Activated T-cell treated with anti-CD3 and anti-CD28 coated beads, Interleukin-2, amount 50 U/mL, for 24 hours (primary cell): ENCODE data around the gene UNC45B.
A peak's percentile ranks its signal among the peaks of the same experiment; 100 is the strongest.
"Not testable (repeated sequence)": the region's sequence is repeated elsewhere in the genome, so short reads cannot be mapped to it uniquely, and the experiment has no call there.

Experiments
- DNase-seq: peaks from one replicate; pipeline ENCODE4 v3.0.0-alpha.2; 2020
- H3K27ac Mint-ChIP-seq: 2 replicates; pipeline ENCODE4 v1.8.0; 2020; ENCODE audit warnings: mild to moderate bottlenecking, mixed read lengths
- H3K27me3 Mint-ChIP-seq: 2 replicates; pipeline ENCODE4 v1.8.0; 2020; ENCODE audit warnings: mixed read lengths
- H3K36me3 Mint-ChIP-seq: 2 replicates; pipeline ENCODE4 v1.8.0; 2020; ENCODE audit warnings: low read depth, mixed read lengths
- H3K4me1 Mint-ChIP-seq: 2 replicates; pipeline ENCODE4 v1.8.0; 2020; ENCODE audit warnings: low read depth, mixed read lengths
- H3K4me3 Mint-ChIP-seq: 2 replicates; pipeline ENCODE4 v1.8.0; 2020; ENCODE audit warnings: mild to moderate bottlenecking, moderate library complexity, mixed read lengths
- H3K9me3 Mint-ChIP-seq: 2 replicates; pipeline ENCODE4 v1.8.0; 2020; ENCODE audit warnings: mixed read lengths

Gene UNC45B

GRCh38 chr17:35172321-35172720 lies 24.7 kb downstream of the UNC45B start:
- H3K36me3 Mint-ChIP-seq, H3K27me3 Mint-ChIP-seq, DNase-seq, H3K9me3 Mint-ChIP-seq, H3K4me3 Mint-ChIP-seq: not testable (repeated sequence)
- Mint-ChIP-seq H3K27ac (peak overlapping the region; percentile 40), H3K4me1 (peaks cover 54% of the 10 kb centered on the region)

DNA sequence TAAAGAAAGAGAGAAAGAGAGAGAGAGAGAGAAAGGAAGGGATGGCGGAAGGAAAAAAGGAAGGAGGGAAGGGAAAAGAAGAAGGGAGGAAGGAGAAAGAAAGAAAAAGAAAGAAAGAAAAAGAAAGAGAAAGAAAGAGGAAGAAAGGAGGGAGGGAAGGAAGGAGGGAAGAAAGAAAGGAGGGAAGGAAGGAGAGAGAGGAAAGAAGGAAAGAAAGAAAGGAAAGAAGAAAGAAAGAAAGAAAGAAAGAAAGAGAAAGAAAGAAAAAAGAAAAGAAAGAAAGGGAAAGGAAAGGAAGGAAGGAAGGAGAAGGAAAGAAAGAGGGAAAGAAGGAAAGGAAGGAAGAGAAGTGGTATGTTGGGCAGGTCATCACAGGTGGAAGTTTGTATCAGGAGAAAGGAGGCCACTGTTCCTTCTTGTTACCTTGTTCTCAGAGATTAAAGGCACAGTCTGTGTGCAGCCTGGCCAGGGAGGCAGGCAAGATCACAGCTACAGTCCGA lies 27.3 kb downstream of the UNC45B start:
- no peak for DNase-seq
- H3K27ac Mint-ChIP-seq, result no peak overlapping the region
- no peaks in the 10 kb centered on the region for H3K27me3 Mint-ChIP-seq
- no peaks in the 10 kb centered on the region for H3K9me3 Mint-ChIP-seq
- H3K4me3 Mint-ChIP-seq, result no peak overlapping the region
- peaks cover 67% of the 10 kb centered on the region for H3K4me1 Mint-ChIP-seq
- H3K36me3 Mint-ChIP-seq, result no peaks in the 10 kb centered on the region

DNA sequence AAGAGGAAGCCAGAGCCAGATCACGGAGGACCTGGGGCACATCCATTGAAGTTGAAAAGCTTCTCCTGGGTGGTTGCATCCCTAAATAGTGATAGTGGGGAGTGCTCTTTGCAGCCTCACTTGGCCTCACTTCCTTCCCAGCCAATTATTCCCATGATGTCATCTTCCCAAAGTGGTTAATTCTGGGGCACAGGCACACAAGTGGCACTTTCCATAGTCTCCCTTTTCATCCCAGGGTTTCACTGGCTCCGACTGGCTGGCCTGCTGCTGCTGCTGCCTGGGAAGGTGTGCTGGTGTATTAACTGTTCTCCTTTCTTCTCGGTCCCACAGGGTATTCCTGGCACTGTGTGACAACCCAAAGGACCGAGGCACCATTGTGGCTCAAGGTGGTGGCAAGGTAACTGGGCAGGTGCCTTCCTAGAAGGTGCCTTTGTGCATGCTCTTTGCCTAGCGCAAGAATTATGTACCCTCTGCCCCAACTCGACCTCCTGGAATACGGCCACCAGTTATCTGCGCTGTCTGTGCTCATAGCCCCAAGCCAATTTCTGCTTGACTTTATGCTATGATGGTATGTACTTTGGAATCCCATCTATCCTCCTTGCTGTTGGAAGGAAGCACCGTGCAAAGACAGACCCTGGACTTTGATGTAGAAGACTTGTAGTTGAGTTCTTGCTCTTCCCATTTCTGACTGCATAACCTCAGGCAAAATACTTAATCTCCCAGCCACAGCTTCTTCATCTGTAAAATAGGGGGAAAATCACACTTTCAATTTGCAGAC lies 28.2 kb downstream of the UNC45B start:
- DNase-seq, result no peak
- Mint-ChIP-seq H3K9me3 (no peaks in the 10 kb centered on the region), H3K4me3 (no peak overlapping the region), H3K4me1 (peaks cover 67% of the 10 kb centered on the region), H3K27ac (no peak overlapping the region), H3K27me3 (no peaks in the 10 kb centered on the region), H3K36me3 (no peaks in the 10 kb centered on the region)

- no peaks in the 10 kb centered on the region for H3K9me3 Mint-ChIP-seq
- no peaks in the 10 kb centered on the region for H3K36me3 Mint-ChIP-seq
- DNase-seq, result no peak
- H3K27ac Mint-ChIP-seq, result peak overlapping the region; percentile 81
- H3K4me1 Mint-ChIP-seq, result peaks cover 59% of the 10 kb centered on the region
- no peaks in the 10 kb centered on the region for H3K27me3 Mint-ChIP-seq
- no peak overlapping the region for H3K4me3 Mint-ChIP-seq
Observed at GRCh38 chr17:35176897-35177296, 29.3 kb downstream of the UNC45B start.

DNA sequence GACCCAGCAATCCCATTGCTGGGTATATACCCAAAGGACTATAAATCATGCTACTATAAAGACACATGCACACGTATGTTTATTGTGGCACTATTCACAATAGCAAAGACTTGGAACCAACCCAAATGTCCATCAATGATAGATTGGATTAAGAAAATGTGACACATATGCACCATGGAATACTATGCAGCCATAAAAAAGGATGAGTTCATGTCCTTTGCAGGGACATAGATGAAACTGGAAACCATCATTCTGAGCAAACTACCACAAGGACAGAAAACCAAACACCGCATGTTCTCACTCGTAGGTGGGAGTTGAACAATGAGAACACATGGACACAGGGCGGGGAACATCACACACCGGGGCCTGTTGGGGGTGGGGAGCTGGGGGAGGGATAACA lies 31.8 kb downstream of the UNC45B start:
- DNase-seq, H3K9me3 Mint-ChIP-seq, H3K27me3 Mint-ChIP-seq, H3K36me3 Mint-ChIP-seq, H3K27ac Mint-ChIP-seq, H3K4me3 Mint-ChIP-seq: not testable (repeated sequence)
- H3K4me1 Mint-ChIP-seq, result peaks cover 63% of the 10 kb centered on the region

DNA sequence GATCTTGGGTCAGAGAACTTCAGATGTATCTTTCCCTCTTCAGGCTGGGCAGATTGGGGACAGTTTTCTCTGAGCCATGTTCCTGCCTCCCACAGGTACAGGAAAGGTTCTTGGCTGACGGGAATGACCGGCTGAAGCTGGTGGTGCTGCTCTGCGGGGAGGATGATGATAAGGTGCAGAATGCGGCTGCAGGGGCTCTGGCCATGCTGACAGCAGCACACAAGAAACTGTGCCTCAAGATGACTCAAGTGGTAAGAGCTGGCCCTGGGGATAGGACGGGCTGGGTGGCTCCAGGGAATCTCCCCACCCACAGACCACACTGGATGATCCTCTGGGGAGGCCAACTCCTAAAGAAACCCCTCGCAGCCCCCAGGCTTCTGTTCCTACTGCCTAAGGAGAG lies 35.7 kb downstream of the UNC45B start:
- Mint-ChIP-seq H3K36me3 (no peaks in the 10 kb centered on the region), H3K4me3 (no peak overlapping the region), H3K27me3 (no peaks in the 10 kb centered on the region), H3K27ac (peak overlapping the region; percentile 44), H3K9me3 (no peaks in the 10 kb centered on the region), H3K4me1 (peaks cover 58% of the 10 kb centered on the region)
- DNase-seq, result no peak

DNA sequence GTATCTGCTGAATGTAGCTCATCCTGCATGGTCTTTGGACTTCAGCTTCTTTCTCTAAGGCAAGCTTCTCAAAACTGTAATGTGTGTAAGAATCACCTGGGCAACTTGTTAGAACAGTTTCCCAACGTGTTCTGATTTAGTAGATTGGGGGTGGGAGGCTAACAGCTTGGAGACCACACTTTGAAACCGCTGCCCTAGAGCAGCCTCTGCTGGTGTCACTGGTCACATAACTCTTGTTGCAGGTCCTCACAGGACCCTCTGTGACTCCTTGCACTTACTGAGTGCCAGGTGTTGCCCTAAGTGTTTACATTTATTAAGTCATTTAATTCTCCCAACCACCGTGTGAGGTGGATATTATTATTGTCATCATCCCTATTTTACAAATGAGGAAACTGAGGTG lies 36.7 kb downstream of the UNC45B start:
- H3K27me3 Mint-ChIP-seq, result no peaks in the 10 kb centered on the region
- H3K4me1 Mint-ChIP-seq, result peaks cover 61% of the 10 kb centered on the region
- no peaks in the 10 kb centered on the region for H3K9me3 Mint-ChIP-seq
- H3K27ac Mint-ChIP-seq, result no peak overlapping the region
- H3K4me3 Mint-ChIP-seq, result no peak overlapping the region
- DNase-seq, result no peak
- H3K36me3 Mint-ChIP-seq, result no peaks in the 10 kb centered on the region

DNA sequence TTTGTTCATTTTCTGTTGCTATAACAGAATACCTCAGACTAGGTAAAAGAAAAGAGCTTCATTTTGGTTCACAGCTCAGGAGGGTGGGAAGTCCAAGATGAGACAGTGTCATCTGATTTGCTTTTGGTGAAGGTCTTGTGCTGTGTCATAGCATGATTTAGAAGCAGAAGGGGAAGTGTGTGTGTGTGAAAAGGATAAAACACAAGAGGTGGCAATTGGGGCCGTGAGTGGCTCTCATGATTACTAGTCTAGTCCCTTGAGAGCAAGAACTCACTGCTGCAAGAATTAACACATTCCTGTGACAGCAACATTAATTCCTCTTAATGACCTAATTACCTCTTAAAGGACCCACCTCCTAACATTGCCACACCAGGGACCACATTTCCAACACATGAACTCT lies 38.2 kb downstream of the UNC45B start:
- Mint-ChIP-seq H3K27me3 (no peaks in the 10 kb centered on the region), H3K27ac (no peak overlapping the region), H3K9me3 (no peaks in the 10 kb centered on the region), H3K4me1 (peaks cover 67% of the 10 kb centered on the region), H3K4me3 (no peak overlapping the region), H3K36me3 (no peaks in the 10 kb centered on the region)
- DNase-seq, result no peak

DNA sequence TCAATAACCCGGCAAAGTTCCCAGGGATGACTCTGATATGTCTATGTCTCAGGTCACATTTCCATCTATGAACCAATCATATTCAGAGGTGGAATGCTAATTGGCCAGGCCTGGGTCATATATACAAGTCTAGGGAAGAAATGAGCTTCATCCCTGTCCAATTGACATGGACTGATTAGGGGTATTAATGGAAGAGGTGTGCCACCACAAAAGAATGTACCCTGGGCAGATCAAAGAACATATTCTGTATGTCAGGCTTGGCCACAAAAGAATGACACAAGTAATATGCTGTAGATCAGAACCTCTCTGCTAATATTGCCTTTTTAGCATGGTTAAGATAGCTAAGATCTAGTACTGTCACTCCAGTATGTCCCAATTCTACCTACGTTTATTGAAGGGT lies 39.9 kb downstream of the UNC45B start:
- Mint-ChIP-seq H3K4me1 (peaks cover 76% of the 10 kb centered on the region), H3K36me3 (no peaks in the 10 kb centered on the region), H3K9me3 (no peaks in the 10 kb centered on the region), H3K27ac (no peak overlapping the region), H3K4me3 (no peak overlapping the region), H3K27me3 (no peaks in the 10 kb centered on the region)
- no peak for DNase-seq

GRCh38 chr17:35188111-35188510 lies 40.5 kb downstream of the UNC45B start:
- no peak for DNase-seq
- no peaks in the 10 kb centered on the region for H3K36me3 Mint-ChIP-seq
- H3K9me3 Mint-ChIP-seq, result no peaks in the 10 kb centered on the region

GRCh38 chr17:35189291-35189690 lies 41.7 kb downstream of the UNC45B start:
- Mint-ChIP-seq H3K4me3 (peak overlapping the region; percentile 46), H3K27me3 (no peaks in the 10 kb centered on the region), H3K9me3 (no peaks in the 10 kb centered on the region), H3K27ac (no peak overlapping the region), H3K36me3 (no peaks in the 10 kb centered on the region), H3K4me1 (peaks cover 68% of the 10 kb centered on the region)
- DNase-seq, result no peak

More at GRCh38 chr17:35188111-35188510, 40.5 kb downstream of the UNC45B start:
- Mint-ChIP-seq H3K4me3 (no peak overlapping the region), H3K27ac (peak overlapping the region; percentile 59), H3K4me1 (peaks cover 77% of the 10 kb centered on the region), H3K27me3 (no peaks in the 10 kb centered on the region)

DNA sequence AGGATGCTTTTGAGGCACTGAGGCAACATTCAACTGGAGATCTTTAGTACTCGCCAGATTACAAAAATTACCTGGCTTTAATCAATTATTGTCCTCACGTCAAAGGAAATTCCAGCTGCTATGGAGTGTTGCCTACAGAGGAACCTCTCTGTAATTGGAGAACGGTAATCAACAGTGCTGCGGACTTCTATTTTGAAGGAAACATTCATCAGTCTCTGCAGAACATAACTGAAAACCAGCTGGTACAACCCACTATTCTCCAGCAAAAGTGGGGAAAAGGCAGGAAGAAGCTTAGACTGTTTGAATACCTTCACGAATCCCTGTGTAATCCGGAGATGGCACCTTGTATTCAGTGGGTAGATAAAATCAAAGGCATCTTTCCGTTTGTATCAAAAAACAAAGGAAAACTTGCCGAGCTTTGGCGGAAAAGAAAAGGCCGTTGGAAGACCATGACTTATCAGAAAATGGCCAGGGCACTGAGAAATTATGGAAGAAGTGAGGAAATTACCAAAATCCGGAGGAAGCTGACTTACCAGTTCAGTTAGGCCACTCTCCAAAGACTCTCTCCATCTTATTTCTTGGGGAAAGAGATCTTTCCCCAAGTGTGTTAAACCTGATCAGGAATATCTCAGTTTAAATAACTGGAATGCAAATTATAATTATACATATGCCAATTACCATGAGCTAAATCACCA lies 43.5 kb downstream of the UNC45B start:
- Mint-ChIP-seq H3K27me3 (no peaks in the 10 kb centered on the region), H3K9me3 (peaks cover 4% of the 10 kb centered on the region), H3K4me3 (no peak overlapping the region), H3K27ac (no peak overlapping the region), H3K36me3 (no peaks in the 10 kb centered on the region), H3K4me1 (peaks cover 56% of the 10 kb centered on the region)
- DNase-seq, result no peak

DNA sequence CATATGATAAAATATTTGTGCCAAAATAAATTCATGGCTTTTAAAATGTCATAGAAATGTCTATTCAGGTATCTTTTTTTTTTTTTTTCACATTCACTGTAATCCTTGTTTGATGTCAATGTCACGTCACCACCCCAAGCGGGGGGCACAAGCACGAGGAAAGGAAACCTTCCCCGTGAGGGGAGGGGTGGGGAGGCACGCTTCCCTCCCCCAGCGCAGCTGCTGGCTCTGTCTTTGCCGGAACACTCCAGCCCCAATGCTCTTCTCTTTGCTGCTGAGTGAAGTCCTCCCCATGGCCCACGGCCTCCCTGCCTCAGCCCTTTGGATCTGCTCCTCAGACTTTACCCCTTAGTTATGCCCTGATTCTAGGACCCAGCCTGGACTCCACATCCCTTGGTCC lies 45.1 kb downstream of the UNC45B start:
- peaks cover 3% of the 10 kb centered on the region for H3K36me3 Mint-ChIP-seq
- H3K9me3 Mint-ChIP-seq, result peaks cover 7% of the 10 kb centered on the region
- H3K27me3 Mint-ChIP-seq, result no peaks in the 10 kb centered on the region
- no peak for DNase-seq
- peak overlapping the region; percentile 67 for H3K27ac Mint-ChIP-seq
- H3K4me1 Mint-ChIP-seq, result peaks cover 42% of the 10 kb centered on the region
- peak overlapping the region; percentile 25 for H3K4me3 Mint-ChIP-seq

GRCh38 chr17:35194001-35194400 lies 46.4 kb downstream of the UNC45B start, which contains the start of gene SLC35G3:
SLC35G3 (minus strand) TSS chr17:35194393; CDS start chr17:35194307, 86 bp downstream.
- H3K27me3 Mint-ChIP-seq, H3K4me3 Mint-ChIP-seq, H3K9me3 Mint-ChIP-seq, H3K36me3 Mint-ChIP-seq, DNase-seq: not testable (repeated sequence)
- peaks cover 30% of the 10 kb centered on the region for H3K4me1 Mint-ChIP-seq
- peak within 1 kb of the TSS; percentile 67 for H3K27ac Mint-ChIP-seq

GRCh38 chr17:35195062-35195461 lies 47.4 kb downstream of the UNC45B start:
- not testable (repeated sequence) for H3K27me3 Mint-ChIP-seq, DNase-seq, H3K4me3 Mint-ChIP-seq, H3K27ac Mint-ChIP-seq, H3K36me3 Mint-ChIP-seq
- Mint-ChIP-seq H3K4me1 (peaks cover 22% of the 10 kb centered on the region), H3K9me3 (peaks cover 14% of the 10 kb centered on the region)
